ENCODE results near the gene GABPB2. TPM values are rescaled to one million over a fixed set of nuclear protein-coding genes. Genes with fewer than 3 reads are reported as not detected.

Gene GABPB2
- total RNA-seq, 2 experiments from 2014 or later: 24.5 to 25.9 TPM

- Mint-ChIP-seq H3K4me3 (no peak overlapping the region), H3K27ac (no peak overlapping the region), H3K4me1 (no peaks in the 10 kb centered on the region), H3K27me3 (no peaks in the 10 kb centered on the region), H3K9me3 (no peaks in the 10 kb centered on the region), H3K36me3 (ENCODE audit: low read depth) (peaks cover 7% of the 10 kb centered on the region)
- POLR2A ChIA-PET: interaction anchor here (1.1 kb wide), 1 partner anchor 27 kb away, joined by 4 read pairs; no protein-coding TSS in a partner anchor
- no peak for DNase-seq
- CTCF ChIA-PET: interaction anchor here (1.0 kb wide), 1 partner anchor 144 kb away, joined by 4 read pairs; no protein-coding TSS in a partner anchor
Observed at GRCh38 chr1:151106894-151107293, 36.3 kb downstream of the GABPB2 start.

- ChIA-PET POLR2A (no interaction called here), CTCF (interaction anchor here (1.9 kb wide), 1 partner anchor 9 kb away, joined by 6 read pairs; no protein-coding TSS in a partner anchor)
- Mint-ChIP-seq H3K4me1 (no peaks in the 10 kb centered on the region), H3K4me3 (no peak overlapping the region), H3K27ac (no peak overlapping the region), H3K9me3 (no peaks in the 10 kb centered on the region), H3K27me3 (no peaks in the 10 kb centered on the region), H3K36me3 (ENCODE audit: low read depth) (peaks cover 7% of the 10 kb centered on the region)
- no peak for DNase-seq
Observed at GRCh38 chr1:151108331-151108730, 37.8 kb downstream of the GABPB2 start.

- POLR2A ChIA-PET: interaction anchor here (0.5 kb wide), 1 partner anchor 776 kb away, joined by 4 read pairs; no protein-coding TSS in a partner anchor
- CTCF ChIA-PET: interaction anchor here (0.6 to 4.5 kb wide), 2 partner anchors 14 to 329 kb away, joined by 3 to 24 read pairs; no protein-coding TSS in a partner anchor
Observed at GRCh38 chr1:151113877-151114276, 43.3 kb downstream of the GABPB2 start.

DNA sequence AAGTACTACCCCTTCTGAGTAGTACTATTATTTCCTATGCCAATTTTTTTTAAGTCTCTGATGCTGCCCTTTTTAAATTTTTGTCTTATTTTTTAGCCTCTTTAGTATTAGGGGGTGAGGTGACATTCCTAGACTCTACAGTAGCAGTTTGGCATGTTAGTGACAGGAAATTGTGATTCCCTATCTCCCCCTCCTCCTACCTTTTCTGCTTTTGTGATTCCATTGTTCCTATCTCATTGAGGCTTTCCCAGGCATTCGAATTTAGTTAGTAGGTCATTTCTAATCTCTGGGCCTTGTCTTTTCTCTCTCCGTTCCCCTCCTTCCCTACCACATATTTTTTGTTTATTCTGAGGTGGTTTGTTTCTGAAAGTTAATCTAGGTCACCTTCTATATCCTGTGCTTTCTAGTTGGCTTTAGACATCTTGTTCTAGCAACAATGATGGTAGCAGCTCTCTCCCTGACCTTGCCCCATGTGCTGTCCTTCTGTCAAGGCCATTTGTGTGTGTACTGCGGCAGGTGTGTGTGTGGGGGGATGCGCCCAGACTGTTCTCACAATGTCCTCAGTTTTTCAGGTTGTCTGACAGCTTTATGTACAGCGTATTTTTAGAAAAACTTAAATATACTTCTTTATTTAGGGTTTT, 54.3 kb downstream of the GABPB2 start:
- POLR2A ChIA-PET: no interaction called here
- Mint-ChIP-seq H3K9me3 (no peaks in the 10 kb centered on the region), H3K4me1 (peaks cover 4% of the 10 kb centered on the region), H3K4me3 (no peak overlapping the region), H3K27me3 (no peaks in the 10 kb centered on the region), H3K27ac (no peak overlapping the region), H3K36me3 (ENCODE audit: low read depth) (peaks cover 4% of the 10 kb centered on the region)
- DNase-seq: no peak
- CTCF ChIA-PET: interaction anchor here (0.8 kb wide), 1 partner anchor 45 kb away, joined by 3 read pairs; no protein-coding TSS in a partner anchor

More at GRCh38 chr1:151113877-151114276, 43.3 kb downstream of the GABPB2 start:
- Mint-ChIP-seq H3K36me3 (ENCODE audit: low read depth) (peaks cover 7% of the 10 kb centered on the region), H3K4me1 (no peaks in the 10 kb centered on the region), H3K4me3 (no peak overlapping the region), H3K27ac (no peak overlapping the region), H3K27me3 (no peaks in the 10 kb centered on the region), H3K9me3 (no peaks in the 10 kb centered on the region)
- DNase-seq: no peak

DNA sequence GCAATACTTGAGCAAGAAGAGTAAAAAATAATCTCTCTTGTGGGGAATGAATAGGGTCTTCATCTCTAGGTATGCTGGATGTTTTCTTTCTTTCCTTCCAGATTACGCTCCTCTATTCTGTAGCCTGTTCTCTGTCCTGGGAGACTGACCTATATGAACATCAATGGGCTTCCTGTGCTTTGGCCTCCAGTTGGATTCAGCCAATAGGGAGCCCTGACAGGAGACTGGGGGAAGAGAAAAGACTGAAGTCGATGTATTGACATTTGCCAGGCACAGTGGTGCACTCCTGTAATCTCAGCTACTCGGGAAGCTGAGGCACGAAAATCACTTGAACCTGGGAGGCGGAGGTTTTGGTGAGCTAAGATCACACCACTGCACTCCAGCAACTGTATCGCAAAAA, 58.2 kb downstream of the GABPB2 start:
- Mint-ChIP-seq H3K4me3 (no peak overlapping the region), H3K27ac (no peak overlapping the region), H3K9me3 (no peaks in the 10 kb centered on the region), H3K4me1 (peaks cover 15% of the 10 kb centered on the region), H3K36me3 (ENCODE audit: low read depth) (no peaks in the 10 kb centered on the region), H3K27me3 (peaks cover 13% of the 10 kb centered on the region)
- POLR2A ChIA-PET: no interaction called here
- CTCF ChIA-PET: interaction anchor here (1.3 kb wide), 1 partner anchor 123 kb away, joined by 3 read pairs; no protein-coding TSS in a partner anchor
- DNase-seq: no peak

DNA sequence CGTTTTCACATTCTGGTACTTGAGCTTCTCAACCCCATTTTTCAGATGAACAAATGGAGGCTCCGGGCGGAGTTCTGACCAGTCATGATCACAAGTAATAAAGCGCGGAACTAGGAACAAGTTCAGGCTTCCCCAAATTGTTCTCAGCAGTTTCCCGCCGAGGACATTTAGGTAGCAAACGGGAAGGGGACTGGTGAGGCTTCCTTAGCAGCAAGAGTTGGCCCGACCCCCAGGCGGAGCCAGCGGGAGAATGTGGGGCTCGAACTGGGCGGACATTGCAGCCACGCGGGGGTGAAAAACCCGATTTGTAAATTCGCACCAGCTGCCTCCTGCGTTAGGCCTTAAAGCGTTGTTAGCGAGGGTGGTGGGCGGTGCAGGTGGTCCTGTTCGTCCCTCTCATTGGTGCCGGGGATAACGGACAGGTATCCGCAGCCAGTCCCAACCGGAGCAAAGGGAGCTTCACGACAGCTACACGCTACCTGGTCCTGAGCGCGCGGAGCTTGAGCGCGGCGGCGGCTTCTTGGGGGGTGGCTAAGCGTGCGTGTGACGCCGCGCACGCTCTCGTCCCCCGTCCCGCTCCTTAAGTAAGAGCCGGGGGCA, 60.5 kb downstream of the GABPB2 start:
- peak overlapping the region; percentile 38 for H3K4me3 Mint-ChIP-seq
- peaks cover 13% of the 10 kb centered on the region for H3K27me3 Mint-ChIP-seq
- ChIA-PET CTCF (interaction anchor here (1.0 to 2.5 kb wide), 4 partner anchors 24 to 60 kb away, joined by 3 to 12 read pairs (median 8); partner anchors contain the start of gene TNFAIP8L2), POLR2A (interaction anchor here (0.7 to 1.9 kb wide), 6 partner anchors 11 to 150 kb away, joined by 3 to 7 read pairs (median 4); partner anchors contain the start of gene TNFAIP8L2)
- no peaks in the 10 kb centered on the region for H3K9me3 Mint-ChIP-seq
- H3K36me3 Mint-ChIP-seq (ENCODE audit: low read depth): no peaks in the 10 kb centered on the region
- DNase-seq: peak; percentile 67
- H3K4me1 Mint-ChIP-seq: peaks cover 11% of the 10 kb centered on the region
- H3K27ac Mint-ChIP-seq: no peak overlapping the region

GRCh38 chr1:151131701-151132334, 61.3 kb downstream of the GABPB2 start:
- H3K36me3 Mint-ChIP-seq (ENCODE audit: low read depth): no peaks in the 10 kb centered on the region
- no peak for DNase-seq
- ChIA-PET POLR2A (interaction anchor here (0.7 to 1.9 kb wide), 5 partner anchors 10 to 150 kb away, joined by 3 to 7 read pairs (median 3); partner anchors contain the start of gene TNFAIP8L2), CTCF (interaction anchor here (1.0 to 2.5 kb wide), 4 partner anchors 23 to 60 kb away, joined by 3 to 12 read pairs (median 8); partner anchors contain the start of gene TNFAIP8L2)
- peaks cover 11% of the 10 kb centered on the region for H3K4me1 Mint-ChIP-seq
- H3K27me3 Mint-ChIP-seq: peaks cover 13% of the 10 kb centered on the region
- H3K27ac Mint-ChIP-seq: no peak overlapping the region
- H3K9me3 Mint-ChIP-seq: no peaks in the 10 kb centered on the region
- H3K4me3 Mint-ChIP-seq: peak overlapping the region; percentile 38

GRCh38 chr1:151132335-151133017, 61.9 kb downstream of the GABPB2 start:
- Mint-ChIP-seq H3K27ac (no peak overlapping the region), H3K4me3 (peak overlapping the region; percentile 4)
- CTCF ChIA-PET: interaction anchor here (1.9 kb wide), 1 partner anchor 23 kb away, joined by 9 read pairs; no protein-coding TSS in a partner anchor

GRCh38 chr1:151133018-151133806, 62.7 kb downstream of the GABPB2 start:
- CTCF ChIA-PET: interaction anchor here (1.5 kb wide), 1 partner anchor 22 kb away, joined by 8 read pairs; no protein-coding TSS in a partner anchor
- POLR2A ChIA-PET: interaction anchor here (1.5 kb wide), 1 partner anchor 26 kb away, joined by 4 read pairs; no protein-coding TSS in a partner anchor
- H3K4me3 Mint-ChIP-seq: no peak overlapping the region
- no peak for DNase-seq
- H3K27me3 Mint-ChIP-seq: peaks cover 13% of the 10 kb centered on the region
- H3K27ac Mint-ChIP-seq: no peak overlapping the region
- no peaks in the 10 kb centered on the region for H3K36me3 Mint-ChIP-seq (ENCODE audit: low read depth)
- no peaks in the 10 kb centered on the region for H3K9me3 Mint-ChIP-seq
- H3K4me1 Mint-ChIP-seq: peaks cover 11% of the 10 kb centered on the region

More at GRCh38 chr1:151132335-151133017, 61.9 kb downstream of the GABPB2 start:
- Mint-ChIP-seq H3K4me1 (peaks cover 11% of the 10 kb centered on the region), H3K9me3 (no peaks in the 10 kb centered on the region), H3K27me3 (peaks cover 13% of the 10 kb centered on the region), H3K36me3 (ENCODE audit: low read depth) (no peaks in the 10 kb centered on the region)
- no peak for DNase-seq
- POLR2A ChIA-PET: interaction anchor here (1.8 to 1.9 kb wide), 2 partner anchors 9 to 149 kb away, joined by 5 to 7 read pairs; no protein-coding TSS in a partner anchor

- Mint-ChIP-seq H3K4me3 (no peak overlapping the region), H3K9me3 (no peaks in the 10 kb centered on the region), H3K36me3 (ENCODE audit: low read depth) (no peaks in the 10 kb centered on the region), H3K27ac (no peak overlapping the region), H3K4me1 (peaks cover 11% of the 10 kb centered on the region), H3K27me3 (peaks cover 13% of the 10 kb centered on the region)
- DNase-seq: no peak
- CTCF ChIA-PET: interaction anchor here (1.1 to 1.5 kb wide), 2 partner anchors 21 to 22 kb away, joined by 3 to 8 read pairs; partner anchors contain the start of gene TNFAIP8L2
- POLR2A ChIA-PET: interaction anchor here (1.0 to 1.5 kb wide), 2 partner anchors 27 to 55 kb away, joined by 3 to 4 read pairs; partner anchors contain the start of gene VPS72
Observed at GRCh38 chr1:151134396-151134795, 63.8 kb downstream of the GABPB2 start.

DNA sequence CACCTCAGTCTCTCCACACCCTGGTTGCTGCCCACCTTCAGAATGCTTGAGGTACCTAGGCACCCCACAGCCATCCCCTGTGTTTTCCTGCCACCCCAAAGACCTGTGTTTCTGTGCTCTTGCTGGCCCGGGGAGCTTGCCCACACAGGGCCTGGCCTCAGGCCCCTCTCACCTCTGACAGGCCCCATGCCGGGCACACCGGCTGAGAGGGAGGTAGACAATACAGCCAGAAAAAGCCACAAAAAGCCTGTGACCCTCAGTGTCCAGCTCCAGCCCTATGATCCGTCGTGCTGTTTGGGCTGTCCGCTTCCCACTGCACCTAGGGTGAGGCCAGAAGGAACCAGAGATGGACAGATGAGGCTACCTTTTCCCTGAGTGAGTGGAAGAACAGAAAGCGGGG, 64.4 kb downstream of the GABPB2 start:
- Mint-ChIP-seq H3K27me3 (peaks cover 13% of the 10 kb centered on the region), H3K9me3 (no peaks in the 10 kb centered on the region), H3K4me3 (no peak overlapping the region), H3K27ac (no peak overlapping the region), H3K36me3 (ENCODE audit: low read depth) (no peaks in the 10 kb centered on the region), H3K4me1 (peaks cover 11% of the 10 kb centered on the region)
- POLR2A ChIA-PET: interaction anchor here (1.0 to 1.5 kb wide), 3 partner anchors 10 to 28 kb away, joined by 3 to 4 read pairs (median 4); partner anchors contain the start of gene TNFAIP8L2
- CTCF ChIA-PET: interaction anchor here (1.1 to 1.6 kb wide), 3 partner anchors 20 to 35 kb away, joined by 3 to 8 read pairs (median 6); partner anchors contain the start of gene TNFAIP8L2
- no peak for DNase-seq

Data from activated CD4-positive, alpha-beta memory T cell treated with anti-CD3 and anti-CD28 coated beads, Interleukin-2, amount 10 ng/mL, durations not matched to agents 7 days and 5 days (primary cell).